HG02938 (cell line): ENCODE data around the gene PLEKHA5.
"Not testable (repeated sequence)": the region's sequence is repeated elsewhere in the genome, so short reads cannot be mapped to it uniquely, and the experiment has no call there.

Experiments
- ATAC-seq: cut with Tn5 transposase; IDR thresholded peaks from one replicate; pipeline ENCODE4 v1.9.1; 2021; ENCODE audit warnings: mild to moderate bottlenecking, moderate library complexity; ENCODE audit not compliant: unreplicated experiment

PLEKHA5 gene

GRCh38 chr12:19316425-19316824 lies 186.9 kb downstream of the PLEKHA5 start:
- ATAC-seq = no peak

GRCh38 chr12:19322376-19322775 lies 192.8 kb downstream of the PLEKHA5 start:
- no peak for ATAC-seq

GRCh38 chr12:19323805-19324204 lies 194.3 kb downstream of the PLEKHA5 start:
- ATAC-seq = no peak

- ATAC-seq = no peak
These were observed 196.6 kb downstream of the PLEKHA5 start for GRCh38 chr12:19326102-19326501.

- no peak for ATAC-seq
These were observed 202.7 kb downstream of the PLEKHA5 start for GRCh38 chr12:19332196-19332595.

GRCh38 chr12:19338405-19338804 lies 208.9 kb downstream of the PLEKHA5 start:
- ATAC-seq = no peak

- not testable (repeated sequence) for ATAC-seq
These were observed 221.3 kb downstream of the PLEKHA5 start for GRCh38 chr12:19350850-19351249.

- no peak for ATAC-seq
These were observed 221.8 kb downstream of the PLEKHA5 start for GRCh38 chr12:19351346-19351745.

- ATAC-seq = no peak
These were observed 240.2 kb downstream of the PLEKHA5 start for GRCh38 chr12:19369691-19370148.

GRCh38 chr12:19373586-19373985 lies 244.1 kb downstream of the PLEKHA5 start:
- no peak for ATAC-seq

GRCh38 chr12:19375888-19376287 lies 246.4 kb downstream of the PLEKHA5 start:
- no peak for ATAC-seq

GRCh38 chr12:19376691-19377090 lies 247.2 kb downstream of the PLEKHA5 start:
- no peak for ATAC-seq

GRCh38 chr12:19382111-19382526 lies 252.6 kb downstream of the PLEKHA5 start:
- peak; percentile 97 for ATAC-seq

- no peak for ATAC-seq
These were observed 253.0 kb downstream of the PLEKHA5 start for GRCh38 chr12:19382563-19382962.

- no peak for ATAC-seq
These were observed 257.6 kb downstream of the PLEKHA5 start for GRCh38 chr12:19387161-19387560.

GRCh38 chr12:19388131-19388549 lies 258.6 kb downstream of the PLEKHA5 start:
- ATAC-seq = no peak

- no peak for ATAC-seq
These were observed 260.6 kb downstream of the PLEKHA5 start for GRCh38 chr12:19390051-19390598.

- ATAC-seq = not testable (repeated sequence)
These were observed 263.1 kb downstream of the PLEKHA5 start for GRCh38 chr12:19392644-19393043.

- ATAC-seq = no peak
These were observed 264.9 kb downstream of the PLEKHA5 start for GRCh38 chr12:19394385-19394784.

GRCh38 chr12:19397534-19397933 lies 268.0 kb downstream of the PLEKHA5 start:
- no peak for ATAC-seq

GRCh38 chr12:19398376-19399363 lies 269.1 kb downstream of the PLEKHA5 start:
- no peak for ATAC-seq
